Coronary artery (tissue), 2 donors: Measurements from ENCODE around the gene KLHL3.

Experiments
- DNase-seq: peaks from one replicate; pipeline ENCODE4 v3.0.0-alpha.2; 2017; ENCODE audit warnings: low spot score
- H3K27ac ChIP-seq, 2 donors: fragments of 200-600 bp; sonication (generic); one replicate each; pipeline ENCODE4 v1.5.1; 2016 to 2019
- H3K4me3 ChIP-seq: fragments of 200-600 bp; sonication (generic); 2 replicates; pipeline ENCODE4 v1.5.1; 2016; ENCODE audit warnings: mild to moderate bottlenecking, moderate library complexity
- CTCF ChIP-seq: fragments of 200-600 bp; sonication (generic); IDR thresholded peaks from one replicate; pipeline ENCODE4 v1.5.1; 2019; ENCODE audit warnings: antibody characterized with exemption

The KLHL3 gene

GRCh38 chr5:137672001-137672400, 63.9 kb downstream of the KLHL3 start:
- Histone ChIP-seq H3K4me3 (no peak overlapping the region), H3K27ac (no peak overlapping the region)
- no peak for DNase-seq
- TF ChIP-seq CTCF: no peak

- no peak overlapping the region for H3K27ac ChIP-seq
- TF ChIP-seq CTCF: no peak
- no peak overlapping the region for H3K4me3 ChIP-seq
- DNase-seq: no peak
Observed at GRCh38 chr5:137669811-137670210, 66.1 kb downstream of the KLHL3 start.

GRCh38 chr5:137668637-137669036, 67.3 kb downstream of the KLHL3 start:
- no peak overlapping the region for H3K4me3 ChIP-seq
- H3K27ac ChIP-seq: no peak overlapping the region
- no peak for DNase-seq
- no peak for TF ChIP-seq CTCF

- Histone ChIP-seq H3K4me3 (no peak overlapping the region), H3K27ac (peak overlapping the region; percentile 3 to 90)
- DNase-seq: no peak
- no peak for TF ChIP-seq CTCF
Observed at GRCh38 chr5:137667341-137667740, 68.5 kb downstream of the KLHL3 start.

- H3K27ac ChIP-seq: peak overlapping the region; percentile 70 to 90
- no peak for DNase-seq
- peak overlapping the region; percentile 52 for H3K4me3 ChIP-seq
- TF ChIP-seq CTCF: no peak
Observed at GRCh38 chr5:137666901-137667300, 69.0 kb downstream of the KLHL3 start.

GRCh38 chr5:137666461-137666850, 69.4 kb downstream of the KLHL3 start:
- DNase-seq: no peak
- H3K4me3 ChIP-seq: peak overlapping the region; percentile 52
- peak overlapping the region; percentile 70 to 90 for H3K27ac ChIP-seq
- TF ChIP-seq CTCF: no peak

GRCh38 chr5:137665678-137666460, 70.0 kb downstream of the KLHL3 start:
- DNase-seq: no peak
- Histone ChIP-seq H3K27ac (peak overlapping the region; percentile 70 to 90), H3K4me3 (peak overlapping the region; percentile 52)
- no peak for TF ChIP-seq CTCF
